Stimulated activated CD8-positive, alpha-beta memory T cell treated with anti-CD3 and anti-CD28 coated beads, Interleukin-7, amount 100 ng/mL, for 1 hour (primary cell): Measurements from ENCODE around the gene RNF13.
"Not testable (repeated sequence)": the region's sequence is repeated elsewhere in the genome, so short reads cannot be mapped to it uniquely, and the experiment has no call there.

ENCODE experiments used
- DNase-seq, 2 donors: peaks; one replicate each; pipeline ENCODE4 v3.0.0-alpha.2; 2020; ENCODE audit warnings: low read depth in 2 of 2

RNF13 gene

DNA sequence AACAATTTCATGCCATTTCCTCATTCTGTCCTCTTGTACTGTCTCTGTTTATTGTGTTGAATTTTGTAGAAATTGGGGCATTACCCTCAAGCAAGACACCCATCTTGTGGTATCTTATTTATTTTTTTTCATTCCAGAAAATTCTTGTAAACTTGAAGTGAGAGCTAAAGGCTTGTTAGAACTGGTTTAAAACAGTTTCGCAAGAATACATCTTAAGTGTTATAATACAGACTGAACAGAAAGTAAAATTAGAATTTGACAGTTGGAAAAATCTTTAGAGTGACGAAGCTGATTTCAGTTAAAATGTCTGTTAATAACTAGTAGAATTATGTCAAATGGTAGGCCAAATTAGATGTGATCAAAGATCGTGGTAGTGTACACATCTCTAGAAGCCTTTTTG, 26.9 kb downstream of the RNF13 start:
- DNase-seq, result no peak

DNA sequence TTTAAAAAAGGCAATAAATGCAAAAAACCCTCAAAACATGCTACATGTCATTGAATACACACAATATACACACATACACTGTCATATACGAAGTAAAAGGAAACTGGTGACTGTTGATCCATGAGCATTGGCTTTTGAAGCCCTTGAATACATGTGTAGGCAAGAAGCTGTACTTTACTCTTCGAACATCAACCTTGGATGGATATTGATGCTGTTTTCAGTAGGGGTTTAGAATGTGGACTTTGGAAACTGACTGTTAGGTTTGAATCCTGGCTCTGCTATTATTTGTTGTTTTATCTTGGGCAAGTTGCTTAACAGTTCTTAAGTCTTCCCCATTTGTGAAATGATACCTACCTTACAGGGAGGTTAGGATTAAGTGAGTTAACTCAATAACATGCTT, 30.5 kb downstream of the RNF13 start:
- no peak for DNase-seq

DNA sequence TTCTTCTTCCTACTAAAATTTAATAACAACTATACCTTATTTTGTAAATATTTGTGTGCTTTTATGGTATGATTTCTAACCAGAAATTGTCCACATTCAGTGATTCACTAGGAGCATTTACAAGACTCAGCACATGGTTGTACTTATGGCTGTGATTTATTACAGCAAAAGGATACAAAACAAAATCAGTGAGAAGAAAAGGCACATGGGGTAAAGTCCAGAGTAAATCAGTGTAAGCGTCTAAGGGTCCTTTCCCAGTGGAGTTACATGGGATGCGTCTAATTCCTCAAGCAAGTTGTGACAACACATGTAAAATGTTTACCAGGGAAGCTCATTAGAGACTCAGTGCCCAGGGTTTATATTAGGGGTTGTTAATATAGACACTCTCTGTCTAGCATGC, 31.1 kb downstream of the RNF13 start:
- no peak for DNase-seq

DNA sequence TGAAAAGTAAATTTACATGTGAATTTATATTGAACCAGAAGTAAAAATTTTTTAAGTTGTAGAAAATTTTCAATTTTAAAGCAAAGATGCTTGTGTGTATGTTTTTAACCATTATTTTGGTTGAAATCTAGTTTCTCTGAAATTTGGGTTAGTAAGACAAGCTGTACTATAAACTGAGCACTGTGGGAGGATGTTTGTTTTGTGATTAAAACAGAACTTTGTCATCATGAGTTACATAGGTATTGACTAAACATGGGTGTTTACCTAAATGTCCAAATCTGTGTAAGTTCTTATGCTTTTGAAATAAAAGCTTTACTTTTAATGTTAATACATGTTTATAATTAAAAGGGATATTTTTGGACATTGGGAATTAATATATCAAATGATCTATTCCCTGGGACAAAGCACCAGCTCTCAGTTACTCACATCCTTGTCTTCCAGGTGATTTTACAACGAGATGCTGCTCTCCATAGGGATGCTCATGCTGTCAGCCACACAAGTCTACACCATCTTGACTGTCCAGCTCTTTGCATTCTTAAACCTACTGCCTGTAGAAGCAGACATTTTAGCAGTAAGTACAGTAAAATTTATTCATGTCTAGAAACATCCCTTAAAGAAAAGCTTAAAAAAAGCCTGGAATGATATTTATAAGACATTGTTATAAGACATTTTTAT, 32.7 kb downstream of the RNF13 start:
- no peak for DNase-seq

DNA sequence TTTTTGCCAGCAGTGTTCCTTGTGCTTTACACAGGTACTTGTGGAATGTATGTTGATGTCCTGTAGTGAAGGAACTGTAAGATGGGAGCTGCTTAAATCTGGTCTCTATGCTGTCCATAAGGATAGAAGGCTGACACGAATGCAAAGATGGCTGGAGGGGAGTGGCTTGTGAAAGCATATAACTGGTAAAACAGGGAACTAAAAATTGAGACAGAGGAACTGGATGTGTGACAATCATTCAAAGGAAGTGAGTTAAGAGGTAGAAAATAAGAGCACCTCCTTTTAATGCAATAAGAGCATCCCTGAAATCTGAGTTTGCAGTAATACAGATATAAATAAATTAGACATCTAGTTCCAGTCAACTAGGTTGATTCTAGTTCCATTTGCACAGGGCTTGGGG, 35.2 kb downstream of the RNF13 start:
- DNase-seq, result no peak

DNA sequence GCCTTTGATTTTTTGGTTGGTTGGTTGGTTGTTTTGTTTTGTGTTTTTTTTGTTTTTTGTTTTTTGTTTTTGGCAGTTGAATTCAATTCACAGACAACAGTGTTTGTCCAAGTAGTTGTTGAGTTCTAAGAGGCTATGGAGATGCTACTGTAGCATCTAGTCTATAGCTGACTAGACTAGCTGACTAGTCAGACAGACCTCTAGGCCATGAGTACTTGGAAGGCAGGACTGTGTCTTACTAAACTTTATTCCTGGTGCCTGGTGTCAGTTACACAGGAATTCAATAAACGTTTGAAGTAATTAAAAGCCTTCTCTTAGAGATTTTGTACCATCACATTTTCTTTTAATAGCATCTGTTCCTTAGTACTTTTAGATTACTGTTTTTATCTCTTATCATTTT, 35.7 kb downstream of the RNF13 start:
- no peak for DNase-seq

DNA sequence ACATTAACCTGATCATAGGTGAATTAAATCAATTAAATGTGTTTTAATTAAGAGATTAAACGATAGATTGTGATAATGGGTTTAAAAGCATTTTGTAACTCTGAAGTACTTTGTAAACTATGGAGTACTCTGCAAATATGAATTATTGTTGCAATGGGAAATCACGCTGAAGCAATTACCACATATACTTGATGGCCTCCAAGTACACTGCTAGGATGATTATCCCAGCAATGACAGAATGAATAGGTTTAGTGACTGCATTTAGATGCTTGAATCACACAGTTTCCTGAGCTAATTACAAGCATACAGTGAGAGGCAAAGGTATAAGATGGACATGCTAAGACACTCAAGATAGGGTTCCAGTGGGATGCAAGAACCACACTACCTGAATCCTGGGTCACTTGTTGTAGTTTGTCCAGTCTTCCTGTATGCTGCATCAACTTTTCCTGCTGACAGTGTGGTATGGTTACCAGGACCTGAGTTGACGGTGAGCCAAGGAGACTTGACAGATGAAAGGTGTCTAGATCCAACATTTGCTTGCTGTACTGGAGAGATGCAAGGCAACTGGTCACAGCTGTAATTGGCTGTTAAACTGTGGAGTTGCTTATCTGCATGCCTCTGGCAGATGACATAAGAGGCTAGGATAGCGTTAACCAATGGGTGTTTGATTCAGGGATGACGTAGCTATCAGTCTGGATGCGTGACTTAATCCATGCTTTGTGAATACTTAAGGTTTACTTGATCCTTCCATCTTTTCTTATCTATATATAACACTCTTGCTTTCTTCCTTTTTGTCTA, 38.0 kb downstream of the RNF13 start:
- DNase-seq, result no peak

DNA sequence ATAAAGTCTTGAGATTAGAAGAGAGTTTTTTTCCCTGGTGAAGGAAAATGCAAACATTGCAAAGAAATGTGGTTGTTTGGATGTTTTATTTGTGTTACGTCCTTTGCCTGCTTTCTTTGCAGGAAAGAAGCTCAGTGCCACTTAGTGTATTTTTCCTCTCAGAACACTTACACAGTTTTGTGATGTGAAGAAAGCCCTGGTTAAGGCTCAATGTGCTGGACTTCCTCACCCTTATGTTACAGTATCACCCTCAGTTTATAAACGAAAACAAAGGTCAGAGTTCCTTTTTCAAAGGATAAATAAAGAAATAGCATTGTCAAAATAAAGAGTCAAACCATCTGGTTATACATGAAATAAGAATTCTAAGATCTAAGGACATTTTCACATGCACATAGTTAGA, 45.9 kb downstream of the RNF13 start:
- DNase-seq, result no peak

DNA sequence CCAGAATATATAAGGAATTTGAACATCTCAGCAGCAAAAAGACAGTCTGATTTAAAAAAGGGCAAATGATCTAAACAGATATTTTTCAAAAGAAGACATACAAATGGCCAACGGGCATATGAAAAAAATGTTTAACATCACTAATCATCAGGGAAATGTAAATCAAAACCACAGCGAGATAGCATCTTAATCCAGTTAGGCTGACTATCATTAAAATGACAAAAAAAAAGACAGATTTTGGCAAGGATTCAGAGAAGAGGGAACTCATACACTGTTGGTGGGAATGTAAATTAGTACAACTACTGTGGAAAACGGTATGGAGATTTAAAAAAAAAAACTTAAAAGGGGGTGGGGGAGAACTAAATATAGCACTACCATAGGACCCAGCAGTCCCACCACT, 47.9 kb downstream of the RNF13 start:
- DNase-seq, result no peak

DNA sequence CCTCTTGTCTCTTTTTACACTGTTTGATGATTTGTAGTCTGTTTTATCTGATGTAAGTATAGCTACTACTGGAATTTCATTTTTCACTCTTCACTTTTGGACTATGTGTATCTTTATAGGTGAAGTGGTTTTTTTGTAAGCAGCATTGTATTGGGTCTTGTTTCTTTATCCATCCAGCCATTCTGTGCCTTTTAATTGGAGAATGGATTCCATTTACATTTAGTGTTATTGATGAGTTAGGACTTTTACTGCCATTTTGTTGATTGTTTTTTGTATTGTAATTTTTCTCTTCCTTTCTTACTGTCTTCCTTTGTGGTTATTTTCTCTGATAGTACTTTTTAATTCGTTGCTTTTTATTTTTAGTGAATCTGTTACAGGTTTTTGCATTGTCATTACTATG, 54.5 kb downstream of the RNF13 start:
- no peak for DNase-seq

DNA sequence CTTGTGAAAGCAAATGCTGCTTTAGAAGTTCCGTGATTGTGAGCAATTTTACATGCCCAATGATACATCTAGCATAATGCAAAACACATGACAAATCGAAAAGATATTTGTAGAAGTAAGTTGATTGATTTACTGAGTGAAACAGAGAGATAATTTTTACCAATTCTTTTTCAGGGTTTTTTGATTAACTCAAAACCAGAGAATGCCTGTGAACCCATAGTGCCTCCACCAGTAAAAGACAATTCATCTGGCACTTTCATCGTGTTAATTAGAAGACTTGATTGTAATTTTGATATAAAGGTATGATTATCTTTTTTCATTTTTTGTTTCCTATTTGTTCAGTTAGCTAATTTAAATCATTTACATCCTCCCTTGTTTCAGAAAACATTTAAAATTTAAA, 58.8 kb downstream of the RNF13 start:
- no peak for DNase-seq

DNA sequence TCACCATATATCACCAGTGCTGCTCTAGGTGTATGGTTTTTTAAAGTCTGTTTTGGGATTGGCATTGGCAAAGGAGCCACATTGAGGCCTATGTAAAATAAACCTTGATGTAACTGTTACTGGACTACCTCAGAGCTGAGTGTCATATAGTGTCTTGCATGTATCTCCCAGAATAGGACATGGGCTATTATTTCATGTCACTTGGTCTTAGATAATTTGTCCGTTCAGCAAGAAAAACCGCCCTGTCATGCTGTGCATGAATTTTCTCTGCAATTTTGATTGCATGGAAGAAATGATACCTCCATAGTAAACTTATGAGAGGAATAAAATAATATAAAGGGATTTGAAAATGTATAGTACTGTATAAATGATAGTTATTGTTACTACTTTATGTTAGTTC, 59.6 kb downstream of the RNF13 start:
- DNase-seq, result no peak

DNA sequence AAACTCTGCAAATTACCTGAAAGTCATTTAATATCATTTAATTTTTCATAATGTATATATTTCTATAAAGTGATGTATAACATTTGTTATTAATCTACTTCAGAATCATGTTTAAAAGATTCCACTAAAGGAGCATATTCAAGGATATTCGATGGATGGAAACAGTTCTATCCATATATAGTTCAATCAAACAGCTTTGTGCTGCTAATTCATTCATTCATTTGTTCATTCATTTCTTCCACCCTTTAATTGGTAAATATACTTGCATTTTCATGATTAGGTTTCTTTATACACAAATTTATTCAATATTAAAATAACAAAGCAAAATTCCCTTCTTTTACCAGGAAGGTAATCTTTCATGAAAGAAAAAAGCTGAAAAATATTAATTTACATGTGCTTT, 64.7 kb downstream of the RNF13 start:
- no peak for DNase-seq

DNA sequence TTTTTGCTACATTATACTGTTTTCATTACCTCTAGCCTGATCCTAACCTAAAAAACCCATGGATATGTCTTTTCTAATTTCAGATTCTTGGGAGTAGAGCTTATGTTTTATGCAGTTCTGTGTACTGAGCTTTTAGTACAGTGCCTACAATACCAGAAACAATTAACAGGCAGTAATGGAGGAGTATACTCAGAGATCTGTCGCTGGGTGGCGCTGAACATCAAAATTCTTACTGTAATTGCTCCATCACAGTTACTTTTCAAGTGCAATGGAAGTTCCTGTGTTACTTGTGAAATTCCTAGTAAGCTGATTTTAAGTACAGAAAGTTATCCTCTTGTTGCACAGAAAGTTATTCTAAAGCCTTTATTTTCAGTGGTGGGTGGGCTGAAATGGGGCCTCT, 66.9 kb downstream of the RNF13 start:
- DNase-seq, result no peak

DNA sequence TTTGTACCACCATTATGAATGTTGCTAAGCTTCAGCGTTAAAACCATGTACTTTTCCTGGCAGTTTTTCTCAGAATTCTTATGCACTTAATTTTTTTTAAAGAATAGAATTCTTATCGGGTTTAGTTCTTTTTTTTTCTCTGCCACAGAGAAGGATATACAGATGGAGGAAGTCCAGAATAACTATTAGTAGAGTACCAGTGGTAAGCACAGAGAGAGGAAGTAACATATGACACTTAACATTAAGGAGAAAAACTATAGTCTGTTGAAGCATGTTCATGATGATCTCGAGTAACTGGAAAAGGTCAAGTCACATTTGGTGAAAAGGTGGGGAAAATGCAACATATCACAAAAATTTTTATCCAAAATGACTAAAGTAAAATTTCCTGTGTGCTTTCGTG, 68.9 kb downstream of the RNF13 start:
- DNase-seq, result no peak

DNA sequence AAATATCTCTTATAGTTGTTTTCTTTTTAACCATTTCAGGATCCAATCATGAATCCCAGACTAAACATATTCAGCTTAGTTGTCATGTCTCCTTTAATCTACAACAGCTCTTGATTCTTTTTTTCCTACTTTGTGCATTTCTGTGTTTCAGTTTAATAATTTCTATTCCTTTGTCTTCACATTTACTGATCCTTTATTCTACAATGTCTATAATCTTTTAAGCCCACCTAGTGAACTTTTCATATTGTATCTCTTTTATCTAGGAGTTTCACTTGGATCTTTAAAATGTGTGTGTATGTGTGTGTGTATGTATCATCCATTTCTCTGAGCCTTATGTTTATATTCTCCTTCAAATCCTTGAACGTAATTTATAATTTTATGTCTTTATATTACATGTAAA, 70.1 kb downstream of the RNF13 start:
- DNase-seq, result no peak

DNA sequence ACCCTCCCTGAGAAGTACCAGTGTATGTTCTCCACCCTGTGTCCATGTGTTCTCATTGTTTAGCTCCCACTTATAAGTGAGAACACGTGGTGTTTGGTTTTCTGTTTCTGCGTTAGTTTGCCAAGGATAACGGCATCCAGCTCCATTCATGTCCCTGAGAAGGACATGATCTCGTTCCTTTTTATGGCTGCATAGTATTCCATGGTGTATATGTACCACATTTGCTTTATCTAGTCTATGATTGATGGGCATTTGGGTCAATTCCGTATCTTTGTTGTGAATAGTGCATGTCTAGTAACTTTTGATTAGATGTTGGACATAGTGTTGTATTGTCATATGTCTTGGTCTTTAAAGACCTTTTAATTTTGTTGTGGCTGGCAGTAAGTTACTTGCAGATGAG, 70.8 kb downstream of the RNF13 start:
- DNase-seq, result not testable (repeated sequence)

DNA sequence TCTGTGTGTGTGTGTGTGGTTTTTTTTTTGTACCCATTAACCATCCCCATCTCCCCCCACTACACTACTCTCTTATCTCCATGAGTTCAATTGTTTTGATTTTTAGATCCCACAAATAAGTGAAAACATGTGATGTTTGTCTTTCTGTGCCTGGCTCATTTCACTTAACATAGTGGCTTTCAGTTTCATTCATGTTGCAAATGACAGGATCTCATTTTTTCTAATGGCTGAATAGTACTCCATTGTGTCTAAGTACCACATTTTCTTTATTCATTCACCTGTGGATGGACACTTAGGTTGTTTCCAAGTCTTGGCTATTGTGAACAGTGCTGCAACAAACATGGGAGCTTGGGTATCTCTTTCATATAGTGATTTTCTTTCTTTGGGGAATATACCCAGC, 71.8 kb downstream of the RNF13 start:
- DNase-seq, result not testable (repeated sequence)

DNA sequence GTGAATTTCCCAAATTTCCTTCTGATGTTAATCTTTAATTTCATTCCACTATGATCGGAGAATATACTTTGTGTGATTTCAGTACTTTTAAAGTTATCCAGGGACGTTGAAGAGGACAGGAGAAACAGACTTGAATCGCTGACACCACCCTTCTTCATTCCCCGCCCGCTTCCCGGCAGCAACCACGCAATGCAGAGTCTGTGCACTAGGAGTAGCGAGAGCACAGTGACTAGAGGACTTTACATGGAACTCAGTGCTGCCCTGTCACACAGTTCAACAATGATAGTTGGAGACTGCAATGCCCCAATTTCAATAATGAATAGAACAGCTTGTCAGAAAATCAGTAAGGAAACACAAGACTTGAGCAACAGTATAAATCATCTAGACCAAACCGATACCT, 73.9 kb downstream of the RNF13 start:
- no peak for DNase-seq

DNA sequence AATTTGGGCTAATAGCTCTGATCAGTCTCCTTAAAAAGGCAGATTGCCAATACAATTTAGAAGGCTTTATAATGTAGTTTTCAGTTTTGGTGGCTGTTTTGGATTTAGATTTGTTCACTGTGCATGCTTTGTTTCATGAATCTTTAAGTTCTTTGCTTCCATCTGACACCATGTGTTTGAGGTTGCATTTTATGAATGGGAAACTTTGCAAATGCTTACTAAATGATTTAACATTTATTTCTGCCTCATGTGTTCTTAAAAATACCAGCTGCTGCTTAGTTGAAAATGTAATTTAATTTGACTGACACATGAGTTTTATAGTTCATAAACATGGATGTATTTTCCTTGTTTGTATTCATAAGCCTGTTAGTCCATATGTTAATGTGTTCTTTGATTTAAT, 78.6 kb downstream of the RNF13 start:
- DNase-seq, result no peak

DNA sequence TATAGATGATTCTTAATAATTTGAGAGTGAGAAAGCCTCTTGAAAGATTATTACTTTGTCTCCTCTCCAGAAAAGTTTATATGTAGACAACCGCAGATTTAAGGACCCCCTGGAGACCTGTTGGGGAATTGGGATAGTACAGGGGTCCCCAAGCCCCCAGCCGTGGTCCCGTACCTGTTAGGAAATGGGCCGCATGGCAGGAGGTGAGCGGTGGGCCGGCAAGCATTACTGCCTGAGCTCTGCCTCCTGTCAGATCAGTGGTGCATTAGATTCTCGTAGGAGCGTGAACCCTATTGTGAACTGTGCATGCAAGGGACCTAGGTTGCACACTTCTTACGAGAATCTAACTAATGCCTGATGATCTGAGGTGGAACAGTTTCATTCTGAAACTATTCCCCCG, 79.4 kb downstream of the RNF13 start:
- no peak for DNase-seq

DNA sequence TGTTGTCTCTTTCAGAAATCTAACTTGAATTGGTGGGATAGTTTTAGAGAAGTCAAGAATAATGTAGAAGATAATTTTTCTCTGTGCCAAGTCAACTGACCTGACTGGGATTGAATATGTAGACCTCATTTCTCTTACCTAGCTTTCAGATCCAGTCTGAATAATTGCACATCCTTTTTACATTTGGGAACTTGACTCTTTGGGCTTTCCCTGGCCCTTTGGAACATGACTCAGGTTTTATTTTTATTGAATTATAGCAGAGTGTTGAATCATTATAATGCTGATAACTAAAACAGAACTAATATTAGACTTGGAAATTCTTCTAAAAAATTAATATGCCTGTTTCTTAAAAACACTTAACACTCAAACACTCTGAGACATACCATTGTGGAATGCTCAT, 81.2 kb downstream of the RNF13 start:
- DNase-seq, result no peak

DNA sequence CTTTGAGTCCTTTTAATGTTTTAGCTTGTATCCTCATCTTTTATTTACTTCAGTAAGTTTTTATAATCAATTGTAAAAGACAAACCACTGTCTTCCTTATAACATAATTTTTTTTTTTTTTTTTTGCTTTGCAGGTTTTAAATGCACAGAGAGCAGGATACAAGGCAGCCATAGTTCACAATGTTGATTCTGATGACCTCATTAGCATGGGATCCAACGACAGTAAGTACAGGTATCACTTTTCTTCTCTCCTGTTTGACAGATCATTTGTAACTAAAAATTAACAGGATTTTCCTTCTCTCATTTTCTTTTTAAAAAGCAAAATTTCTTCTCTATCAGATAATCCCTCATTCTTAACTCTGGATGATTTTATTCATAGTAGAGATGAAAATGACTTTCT, 82.3 kb downstream of the RNF13 start:
- DNase-seq, result no peak

DNA sequence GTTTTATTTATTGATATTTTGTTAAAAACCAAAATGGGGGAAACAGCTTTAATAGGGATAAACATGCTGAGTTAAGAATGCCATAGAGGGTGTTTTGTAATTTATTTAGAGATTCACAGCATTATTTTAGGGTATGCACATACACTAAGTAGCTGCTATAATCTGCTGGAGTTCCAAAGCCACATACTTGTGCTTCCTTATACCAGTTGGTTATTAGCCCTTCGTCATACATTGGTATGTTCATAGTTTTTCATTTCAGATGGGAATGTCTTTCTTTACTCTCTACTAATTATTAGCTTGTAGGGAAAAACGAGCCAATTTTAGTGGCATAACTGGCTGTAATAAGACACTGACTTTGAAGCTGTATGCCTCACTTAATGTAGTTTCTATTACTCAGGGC, 82.8 kb downstream of the RNF13 start:
- no peak for DNase-seq
